K562 (cell line): ENCODE data around the gene PQBP1. TPM values are rescaled to one million over a fixed set of nuclear protein-coding genes. Genes with fewer than 3 reads are reported as not detected.

Experiments used
- ARHGAP35 ChIP-seq: fragments of 450-650 bp; IDR thresholded peaks from 2 replicates; pipeline ENCODE4 v1.6.1; 2018; ENCODE audit not compliant: partially characterized antibody
- ATF1 ChIP-seq, 2 experiments: fragments of 450-650 bp in 1 of 2; IDR thresholded peaks; 2 replicates each; pipeline ENCODE4 v1.6.1; 2016; ENCODE audit warnings: missing compliant biosample characterization in 1 of 2, missing genetic modification characterization in 1 of 2
- BHLHE40 ChIP-seq: IDR thresholded peaks from 2 replicates; pipeline ENCODE4 v1.6.1; 2011; ENCODE audit warnings: low read length, improper control_type of control experiment
- ESRRA ChIP-seq: fragments of 450-650 bp; IDR thresholded peaks from 2 replicates; pipeline ENCODE4 v1.6.1; 2014; ENCODE audit warnings: low read depth, mild to moderate bottlenecking, moderate library complexity, borderline replicate concordance
- ETV1 ChIP-seq: fragments of 450-650 bp; conservative IDR thresholded peaks from 2 replicates; pipeline ENCODE4 v1.6.1; 2016; ENCODE audit warnings: missing genetic modification characterization, control low read depth, low read depth, missing compliant biosample characterization
- JUND ChIP-seq, 2 experiments: IDR thresholded peaks; 2 replicates in 1 of 2; 3 replicates in 1 of 2; pipeline ENCODE4 v1.6.1; 2011; ENCODE audit warnings: borderline replicate concordance in 2 of 2, low read depth in 2 of 2, low read length in 2 of 2, improper control_type of control experiment in 1 of 2, missing biosample characterization in 1 of 2, missing genetic modification characterization in 1 of 2, missing genetic modification reagents in 1 of 2
- MTA2 ChIP-seq: fragments of 450-650 bp; IDR thresholded peaks from 2 replicates; pipeline ENCODE4 v1.6.1; 2016; ENCODE audit warnings: low read depth
- MTA3 ChIP-seq: fragments of 450-650 bp; formaldehyde crosslinking; IDR thresholded peaks from 2 replicates; pipeline ENCODE4 v1.6.1; 2017; ENCODE audit warnings: mild to moderate bottlenecking, borderline replicate concordance
- MXI1 ChIP-seq: IDR thresholded peaks from 2 replicates; pipeline ENCODE4 v1.6.1; 2011; ENCODE audit warnings: low read depth, mild to moderate bottlenecking, improper control_type of control experiment, low read length
- NELFE ChIP-seq: IDR thresholded peaks from 2 replicates; pipeline ENCODE4 v1.6.1; 2011; ENCODE audit warnings: mild to moderate bottlenecking; ENCODE audit not compliant: insufficient read depth, insufficient read length
- NONO ChIP-seq, 2 experiments: fragments of 200-400 bp in 1 of 2; fragments of 450-650 bp in 1 of 2; formaldehyde crosslinking in 1 of 2; IDR thresholded peaks; 2 replicates each; pipeline ENCODE4 v1.6.1; 2017; ENCODE audit warnings: low read depth in 2 of 2, mild to moderate bottlenecking in 2 of 2, moderate library complexity in 2 of 2, low read length in 1 of 2
- POLR2G ChIP-seq: fragments of 200-400 bp; formaldehyde crosslinking; IDR thresholded peaks from 2 replicates; pipeline ENCODE4 v1.6.1; 2017; ENCODE audit warnings: low read depth, mild to moderate bottlenecking, antibody characterized with exemption, low read length, moderate library complexity
- RAD51 ChIP-seq: fragments of 450-650 bp; IDR thresholded peaks from 2 replicates; pipeline ENCODE4 v1.7.1; 2016; ENCODE audit warnings: low read depth, mild to moderate bottlenecking, borderline replicate concordance
- RBBP5 ChIP-seq: fragments of 200-600 bp; sonication (generic); IDR thresholded peaks from 2 replicates; pipeline ENCODE4 v1.6.1; 2012; ENCODE audit warnings: borderline replicate concordance, mild to moderate bottlenecking, low read length, control low read depth, inconsistent platforms; ENCODE audit not compliant: insufficient read depth, poor library complexity, severe bottlenecking
- SRF ChIP-seq, 2 experiments: fragments of 250-450, 450-650 bp in 1 of 2; sonication (Bioruptor Pico) in 1 of 2; sonication (generic) in 1 of 2; formaldehyde crosslinking; IDR thresholded peaks; 2 replicates each; pipeline versions ENCODE4 v1.5.0 to v1.5.1; 2020 to 2022; ENCODE audit warnings: mild to moderate bottlenecking in 1 of 2, missing genetic modification reagents in 1 of 2
- ZBTB40 ChIP-seq, 2 experiments: fragments of 450-650 bp in 1 of 2; sonication (generic) in 1 of 2; formaldehyde crosslinking in 1 of 2; IDR thresholded peaks; 2 replicates each; pipeline versions ENCODE4 v1.7.1 to v1.9.0; 2016 to 2022; ENCODE audit warnings: inconsistent platforms in 1 of 2, mild to moderate bottlenecking in 1 of 2, missing genetic modification reagents in 1 of 2
- ZNF263 ChIP-seq: sonication (generic); formaldehyde crosslinking; IDR thresholded peaks from 2 replicates; pipeline ENCODE4 v1.8.0; 2022; ENCODE audit warnings: mild to moderate bottlenecking, missing genetic modification reagents, borderline replicate concordance
- polyA plus RNA-seq, 8 experiments: library from polyadenylated mRNA; depleted of rRNA in 4 of 8; stranded (reverse) in 5 of 8; unstranded in 3 of 8; fragments of >200 nt; fragmentation: Nextera tagmentation in 2 of 8; fragmentation: Illumina TruSeq in 1 of 8; extraction: Ambion mirVana in 2 of 8; extraction: Trizol in 1 of 8; gene quantifications; 2 replicates each; pipeline versions ENCODE4 v1.2.1 to v1.2.3, GENCODE V29; 2011 to 2014; ENCODE audit warnings: inconsistent platforms in 1 of 8, missing spikeins in 1 of 8
- total RNA-seq, 7 experiments: library from RNA; depleted of rRNA in 6 of 7; stranded (reverse); fragments of >200 nt in 6 of 7; fragmentation: Illumina TruSeq in 2 of 7; extraction: Trizol in 2 of 7; gene quantifications; 2 replicates each; pipeline versions ENCODE4 v1.2.1 to v1.2.3, GENCODE V29; 2011 to 2021; ENCODE audit warnings: low replicate concordance in 1 of 7

PQBP1 gene
- total and polyA plus RNA-seq, 9 of the 15 experiments (the other 6 are each of a cell fraction or from before 2014, with no cell fraction given) = 41.3 to 262 (median 112) TPM

GRCh38 chrX:48918643-48919340, 21.1 kb downstream of the PQBP1 start, which contains the start of gene PIM2 (continued):
- no peak for TF ChIP-seq JUND (IDR thresholded peaks at IDR 0.05; ENCODE audit: borderline replicate concordance, low read depth, low read length)
- TF ChIP-seq JUND (tag; IDR thresholded peaks at IDR 0.05; ENCODE audit: borderline replicate concordance, low read depth, low read length) = peak; percentile 28; the same call in 1 of the 3 replicates
- 0 out of 2 replicates have a peak, but pooled peaks have one; percentile 14 for TF ChIP-seq ETV1 (tag)
- peak in 1 of 2 experiments; percentile 91; a peak in 2 of 4 replicates for TF ChIP-seq NONO (IDR thresholded peaks at IDR 0.05; ENCODE audit: low read depth in 2 of 2, low read length in 1 of 2)
- peak in 1 of 2 experiments; percentile 74; a peak in 1 of 4 replicates for TF ChIP-seq SRF (CRISPR knock-in tag; IDR thresholded peaks at IDR 0.05)
- TF ChIP-seq POLR2G = peak; percentile 100
- TF ChIP-seq BHLHE40 = peak; percentile 89
- no peak; the same call in 1 of the 2 replicates for TF ChIP-seq ATF1 (CRISPR knock-in tag; IDR thresholded peaks at IDR 0.05)
- peak; percentile 37; the same call in 1 of the 2 replicates for TF ChIP-seq ATF1 (tag; IDR thresholded peaks at IDR 0.05)
- TF ChIP-seq MTA2 = no peak
- TF ChIP-seq ZBTB40 (IDR thresholded peaks at IDR 0.05) = no peak; the same call in 1 of the 2 replicates
- no peak for TF ChIP-seq ZBTB40 (CRISPR knock-in tag; IDR thresholded peaks at IDR 0.05)
- TF ChIP-seq MXI1 = 0 out of 2 replicates have a peak, but pooled peaks have one; percentile 47
- peak; percentile 28; the same call in 1 of the 2 replicates for TF ChIP-seq ESRRA
- TF ChIP-seq ZNF263 (CRISPR knock-in tag) = 0 out of 2 replicates have a peak, but pooled peaks have one; percentile 38
- TF ChIP-seq MTA3 = peak; percentile 70
- no peak for TF ChIP-seq ARHGAP35
- peak; percentile 25 for TF ChIP-seq RBBP5
- TF ChIP-seq RAD51 = peak; percentile 71
- TF ChIP-seq NELFE = peak; percentile 50
